NCI-H187 (cell line): ENCODE results near the gene CAMTA1.

Experiments
- DNase-seq, 2 experiments: peaks; one replicate each; lab custom pipeline; 2025; lab: John Stamatoyannopoulos, UW

The CAMTA1 gene

DNA sequence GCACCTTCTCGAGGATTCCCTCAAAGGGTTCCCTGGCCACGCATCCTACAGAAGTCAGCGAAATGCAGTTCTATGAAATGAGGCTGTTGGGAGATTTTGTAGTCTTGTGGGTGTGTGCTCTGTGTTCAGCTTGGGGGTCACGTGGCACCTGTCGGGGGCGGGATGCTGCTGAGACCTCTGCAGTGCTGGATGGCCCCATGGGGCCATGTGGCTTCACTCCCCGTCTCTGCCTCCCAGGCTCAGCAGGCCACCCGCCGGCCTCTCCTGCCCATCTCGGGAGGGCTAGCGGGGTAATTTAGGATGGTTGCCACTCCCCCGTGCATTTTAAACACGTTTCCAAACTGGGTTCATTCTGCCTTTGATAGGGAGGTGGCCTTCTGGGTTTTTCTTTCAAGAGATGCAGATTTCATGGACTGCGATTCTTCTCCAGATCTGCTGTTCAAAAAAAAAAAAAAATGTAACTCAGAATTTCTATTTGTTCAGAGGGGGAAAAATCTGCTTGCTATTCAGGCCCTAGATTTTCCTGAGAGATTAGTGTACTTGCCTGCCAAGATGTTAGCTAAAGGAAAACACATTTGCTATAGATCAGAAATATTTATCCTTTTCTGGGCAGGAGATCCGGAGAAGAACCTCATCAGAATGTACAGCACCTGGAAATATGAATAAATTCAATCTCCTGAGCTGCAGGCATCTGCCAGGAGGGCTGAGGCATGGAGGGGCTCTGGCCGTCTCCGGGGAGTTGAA is 708.6 kb downstream of the CAMTA1 start:
- DNase-seq = no peak

DNA sequence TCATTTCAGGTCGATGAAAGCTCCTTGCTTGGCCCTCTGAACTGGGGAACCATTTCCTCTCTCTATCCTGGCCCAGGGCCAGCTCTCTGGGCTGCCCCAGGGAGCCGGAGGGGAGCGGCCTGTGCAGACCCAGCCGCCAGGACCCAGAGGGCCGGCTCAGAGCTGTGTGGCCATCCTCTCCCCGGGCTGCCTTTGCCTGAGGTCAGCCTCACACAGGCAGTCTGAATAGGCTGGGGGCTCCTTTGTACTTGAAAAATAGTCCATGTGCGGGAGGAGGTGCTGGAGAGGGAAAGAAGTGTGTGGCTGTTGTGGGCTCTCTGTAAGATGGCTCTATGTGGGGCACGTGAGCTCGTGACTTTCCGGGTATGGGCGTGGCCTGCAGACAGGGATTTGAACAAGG is 710.7 kb downstream of the CAMTA1 start:
- DNase-seq = no peak

DNA sequence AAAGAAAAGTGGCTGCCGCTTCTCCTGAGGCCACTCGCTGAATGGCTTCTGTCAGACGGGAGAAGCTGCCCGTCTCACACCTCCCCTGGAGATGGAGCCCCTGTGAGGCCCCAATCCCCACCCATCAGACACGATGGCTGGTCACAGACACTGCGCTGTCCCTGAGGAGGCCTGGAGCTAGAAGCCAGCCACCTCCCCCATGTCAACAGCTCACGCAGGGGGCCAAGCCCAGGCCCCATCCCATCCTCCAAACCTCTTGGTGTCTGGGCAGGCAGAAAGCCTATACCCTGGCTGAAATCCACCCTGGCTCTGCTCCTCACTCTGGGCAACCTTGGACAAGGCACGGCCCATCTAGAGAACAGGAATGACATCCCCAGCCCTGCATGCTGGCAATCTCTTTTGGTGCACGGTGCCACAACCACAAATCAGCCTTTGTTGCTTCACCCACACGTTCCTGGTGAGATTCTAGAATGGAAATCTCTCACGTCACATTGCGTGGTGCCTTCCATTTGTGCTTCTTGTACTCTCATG is 711.9 kb downstream of the CAMTA1 start:
- no peak for DNase-seq

DNA sequence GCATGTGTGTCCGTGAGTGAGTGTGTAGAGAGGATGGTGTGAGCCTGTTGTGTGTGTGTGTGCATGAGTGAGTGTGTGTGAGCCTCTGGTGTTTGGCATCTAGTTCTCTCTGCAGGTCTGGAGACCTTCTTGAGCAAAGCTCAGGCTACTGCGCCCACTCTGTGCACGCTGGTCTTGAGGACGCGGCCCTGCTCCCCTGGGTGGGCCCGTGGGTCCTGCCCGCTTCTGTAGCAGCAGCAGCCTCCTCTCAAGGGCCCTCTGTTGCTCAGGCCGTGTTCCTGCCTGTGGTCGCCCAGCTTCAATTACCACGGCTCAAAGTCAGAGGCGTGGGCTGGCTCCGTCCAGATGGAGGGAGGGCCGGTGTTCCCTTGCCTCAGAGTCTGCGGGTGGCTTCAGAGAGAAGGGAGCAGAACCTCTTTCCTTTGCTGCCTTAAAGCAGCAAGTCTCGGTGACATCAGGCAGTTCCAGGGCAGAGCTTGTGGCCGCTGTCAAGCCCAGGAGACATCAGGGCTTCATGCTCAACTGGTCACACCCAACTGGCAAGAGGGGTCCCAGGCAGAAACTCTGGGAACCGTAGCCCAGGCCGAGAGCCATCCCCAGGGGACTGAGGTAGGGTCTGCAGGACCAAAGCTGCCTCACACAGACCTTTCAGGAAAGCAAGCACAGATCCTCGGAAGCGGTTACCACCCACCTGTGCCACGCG is 715.3 kb downstream of the CAMTA1 start:
- no peak for DNase-seq

DNA sequence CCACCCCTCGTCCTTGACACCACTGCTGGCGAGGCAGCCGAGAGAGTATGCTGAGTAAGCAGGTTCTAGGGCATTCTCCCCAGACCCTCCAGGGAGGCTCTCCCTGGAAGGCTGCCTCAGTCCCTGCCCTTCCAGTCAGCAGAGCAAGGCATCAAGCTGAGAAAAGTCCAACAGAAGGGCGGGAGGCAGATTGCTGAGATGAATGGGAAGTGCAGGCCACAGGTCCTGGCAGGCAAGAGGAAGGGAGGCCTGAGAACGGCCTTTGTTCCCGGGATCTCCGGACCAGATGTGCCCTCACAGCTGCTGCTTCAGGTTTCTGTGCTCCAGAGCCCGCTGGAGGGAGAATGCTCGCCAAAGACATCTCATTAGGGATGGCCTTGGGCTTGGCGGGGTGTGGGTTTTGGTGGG is 715.8 kb downstream of the CAMTA1 start:
- no peak for DNase-seq

DNA sequence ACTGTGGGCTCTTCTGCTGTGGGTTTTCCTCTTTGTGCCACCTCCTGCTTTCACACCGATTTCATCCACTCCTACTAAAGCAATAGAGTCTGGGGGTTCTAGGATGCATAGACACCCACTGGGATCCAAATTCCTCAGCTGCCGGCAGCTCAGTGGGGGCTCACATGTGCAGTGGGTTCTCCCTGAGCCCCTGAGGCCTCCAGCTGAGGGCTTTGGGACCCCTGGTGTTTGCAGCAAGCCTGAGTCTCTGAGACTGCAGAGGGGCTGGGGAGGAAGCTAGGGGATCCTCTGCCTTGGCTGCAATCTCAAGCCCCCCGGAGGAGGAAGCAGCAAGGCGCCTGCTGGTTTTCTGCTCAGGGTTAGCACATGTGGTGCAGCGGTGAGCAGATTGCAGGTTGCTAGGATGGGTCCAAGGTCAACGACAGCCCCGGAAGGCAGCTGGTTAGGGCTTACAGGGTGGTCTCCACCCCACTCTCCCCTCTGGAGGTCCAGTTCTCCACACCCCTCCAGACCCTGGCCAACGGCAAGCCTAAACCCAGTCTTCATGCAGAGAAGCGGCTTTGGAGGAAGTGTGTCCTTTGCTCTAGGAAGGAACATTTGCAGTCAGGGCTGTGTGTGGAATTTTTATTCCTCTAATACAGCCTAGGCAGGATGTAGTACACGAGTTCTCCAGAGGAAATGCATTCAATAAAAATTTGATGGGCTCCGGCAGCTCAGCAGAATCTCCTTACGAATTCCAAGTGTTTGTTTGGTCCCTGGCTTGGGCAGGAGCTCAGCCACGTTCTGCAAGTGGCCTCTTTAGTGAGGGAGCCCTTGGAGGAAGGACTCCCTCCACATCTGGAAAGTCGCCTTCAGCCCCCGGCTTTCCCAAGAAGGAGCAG is 716.7 kb downstream of the CAMTA1 start:
- no peak for DNase-seq

DNA sequence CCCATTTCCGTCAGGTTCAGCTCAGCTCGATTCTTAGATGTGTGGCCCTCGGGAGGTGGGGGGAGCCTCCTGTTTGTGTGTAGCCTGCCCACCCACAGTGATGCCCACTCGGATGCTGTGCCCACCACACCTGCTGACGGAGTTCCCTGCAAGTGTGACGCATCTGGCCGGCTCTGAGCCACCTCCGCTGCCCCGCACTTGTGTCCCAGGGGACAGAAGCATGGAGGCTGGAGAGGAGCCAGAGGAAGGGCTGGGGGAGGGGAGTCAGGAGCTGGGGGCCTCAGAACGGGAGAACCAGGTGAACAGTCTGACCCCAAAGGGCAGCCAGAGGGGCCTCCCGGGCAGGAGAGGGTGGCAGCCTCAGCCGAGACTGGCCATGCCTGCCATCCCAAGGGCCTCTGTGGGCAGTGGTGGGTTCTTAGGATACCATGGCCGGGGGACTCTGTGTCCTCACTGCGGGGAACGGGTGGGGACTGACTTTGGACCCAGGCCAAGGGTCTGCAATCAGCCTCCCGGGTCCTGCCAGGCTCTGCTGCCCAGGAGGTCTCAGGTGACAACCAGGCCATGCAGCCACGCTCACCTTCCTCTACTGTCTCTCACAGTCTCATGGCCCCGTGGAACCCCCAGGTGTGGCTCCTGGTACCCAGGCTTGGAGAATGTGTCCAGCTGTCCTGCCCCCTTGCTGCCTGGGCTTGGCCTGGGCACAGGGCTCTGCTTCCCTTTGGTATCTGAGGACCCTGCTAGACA is 718.6 kb downstream of the CAMTA1 start:
- no peak for DNase-seq

DNA sequence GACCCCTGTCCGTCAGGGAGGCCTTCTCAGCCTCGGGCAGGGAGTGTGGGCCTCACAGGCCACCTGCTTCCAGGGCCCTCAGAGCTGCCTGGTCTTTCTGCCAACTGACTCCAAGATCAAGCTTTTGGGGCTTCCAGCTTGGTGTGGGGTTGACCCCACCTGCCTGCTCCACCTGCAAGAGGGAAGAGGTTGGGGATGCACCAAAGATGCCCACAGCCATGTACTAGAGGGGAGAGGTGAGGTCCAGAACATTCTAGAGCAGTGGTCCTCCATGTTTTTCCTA is 719.1 kb downstream of the CAMTA1 start:
- DNase-seq = no peak

DNA sequence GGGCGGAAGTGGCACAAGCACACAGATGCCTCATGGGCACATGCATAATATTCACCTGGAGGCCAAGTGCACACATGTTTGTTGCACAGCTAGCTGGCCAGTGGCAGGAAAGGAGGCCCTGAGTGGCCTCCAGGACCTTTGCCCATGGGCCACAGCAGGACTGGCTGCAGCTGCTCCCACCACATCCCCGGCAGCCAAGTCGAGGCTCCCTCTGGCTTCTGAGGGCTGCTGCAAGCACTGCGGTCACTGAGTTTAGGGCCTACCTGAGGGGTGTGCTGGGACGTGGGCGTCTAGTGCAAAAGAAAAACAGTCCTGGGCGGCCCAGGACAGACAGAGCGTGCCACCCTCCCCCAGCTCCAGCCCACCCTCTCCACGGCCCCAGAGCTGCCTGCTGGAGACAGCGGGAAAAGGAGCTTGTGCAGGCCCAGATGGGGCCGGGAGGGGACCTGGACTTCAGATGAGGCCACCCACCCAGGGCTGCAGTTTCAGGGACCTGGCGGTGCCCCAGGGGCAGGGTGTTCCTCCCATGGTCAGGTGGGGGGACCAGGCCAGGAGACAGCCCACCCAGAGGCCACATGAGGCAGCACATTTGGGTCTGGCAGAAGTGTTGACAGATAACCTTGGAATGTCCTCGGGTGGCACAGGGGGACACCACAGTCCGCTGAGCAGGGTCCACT is 720.0 kb downstream of the CAMTA1 start:
- no peak for DNase-seq

DNA sequence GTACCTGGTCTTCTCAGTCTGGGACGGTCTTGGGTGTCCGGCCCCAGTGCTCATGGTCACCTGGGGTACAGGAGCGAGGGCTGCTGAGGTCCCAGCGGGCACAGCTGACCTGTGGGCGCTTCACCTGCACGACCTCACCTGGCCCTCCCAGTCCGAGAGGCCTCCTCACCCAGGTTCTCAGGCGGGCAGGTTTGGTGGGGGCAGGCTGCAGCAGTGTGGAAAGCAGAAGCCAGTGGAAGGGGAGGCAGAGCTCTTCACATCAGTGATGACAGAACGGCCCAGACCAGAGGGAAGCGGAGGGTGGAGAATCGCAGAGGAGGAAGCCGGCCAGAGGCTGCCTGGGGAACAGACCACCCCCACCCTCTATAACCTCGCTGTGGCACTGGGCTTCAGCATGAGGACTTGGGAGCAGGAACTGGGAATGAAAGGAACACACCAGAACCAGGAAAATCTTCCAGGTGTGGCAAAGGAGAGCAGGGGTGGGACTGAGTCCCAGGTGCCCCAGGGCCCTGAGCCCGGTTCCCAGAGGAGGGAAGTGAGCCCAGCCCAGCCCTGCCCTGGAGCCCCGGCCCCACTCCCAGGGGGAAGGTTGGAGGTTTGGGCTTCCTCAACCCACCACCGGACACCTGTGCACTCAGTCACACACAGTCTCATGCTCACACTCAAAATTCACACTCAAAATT is 720.7 kb downstream of the CAMTA1 start:
- DNase-seq = no peak

DNA sequence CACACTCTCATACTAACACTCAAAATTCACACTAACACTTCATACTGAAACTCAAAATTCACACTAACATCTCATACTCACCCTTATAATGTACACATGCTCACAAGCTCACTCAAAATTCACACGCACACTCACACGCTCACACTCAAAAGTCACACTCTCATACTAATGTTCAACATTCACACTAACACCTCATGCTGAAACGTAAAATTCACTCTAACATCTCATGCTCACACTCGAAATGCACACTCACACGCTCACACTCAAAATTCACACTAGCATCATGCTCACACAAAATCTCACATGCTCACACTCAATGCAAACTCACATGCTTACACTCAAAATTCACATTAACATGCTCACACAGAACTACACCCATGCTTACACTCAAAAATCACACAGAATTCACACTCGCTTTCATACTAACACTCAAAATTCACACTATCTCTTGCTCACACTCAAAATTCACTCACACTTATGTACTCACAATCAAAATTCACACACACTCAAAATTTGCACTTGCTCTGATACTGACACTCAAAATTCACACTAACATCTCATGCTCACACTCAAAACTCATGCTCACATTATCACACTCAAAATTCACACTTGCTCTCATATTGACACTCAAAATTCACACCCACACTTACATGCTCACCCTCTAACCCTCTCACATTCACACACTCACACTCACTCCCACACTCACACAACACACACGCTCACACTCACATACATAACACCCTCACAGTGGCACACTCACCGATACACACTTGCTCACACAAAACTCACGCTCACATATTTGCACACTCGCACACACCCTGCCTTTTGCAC is 721.4 kb downstream of the CAMTA1 start:
- DNase-seq = no peak

DNA sequence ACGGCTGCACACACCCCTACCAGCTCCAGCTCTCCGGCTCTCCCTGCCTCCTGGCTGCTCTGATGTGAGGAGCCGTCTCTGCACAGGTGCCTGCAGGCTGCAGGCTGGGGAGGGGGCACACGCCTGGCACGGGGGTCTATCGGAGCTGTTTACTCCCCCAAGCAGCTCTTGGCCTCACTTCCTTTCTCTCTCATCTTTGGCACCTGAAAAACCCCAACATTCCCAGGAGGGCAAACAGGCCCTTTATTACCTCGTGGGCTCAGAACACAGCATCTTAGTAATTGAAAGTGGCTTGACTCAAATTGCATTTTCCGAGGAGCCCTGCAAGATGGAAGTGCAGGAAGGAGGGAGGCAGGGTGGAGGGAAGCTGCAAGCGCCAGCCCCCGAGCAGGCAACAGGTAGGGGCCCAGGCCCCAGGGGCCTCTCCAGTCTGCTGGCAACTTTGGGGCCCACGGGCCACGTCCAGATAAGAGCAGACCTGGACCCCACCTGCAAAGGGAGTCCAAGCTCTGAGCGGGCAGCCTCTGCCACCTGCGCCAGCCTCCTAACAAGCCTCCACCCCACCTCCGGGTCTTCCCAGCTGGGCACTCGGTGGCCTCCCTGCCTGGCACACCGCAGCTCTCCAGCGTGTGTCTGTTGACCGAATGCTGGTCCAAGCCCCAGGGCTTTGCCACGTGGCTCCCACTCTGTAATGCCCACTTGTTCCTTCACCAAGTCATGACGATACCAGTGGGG is 722.2 kb downstream of the CAMTA1 start:
- DNase-seq = no peak

DNA sequence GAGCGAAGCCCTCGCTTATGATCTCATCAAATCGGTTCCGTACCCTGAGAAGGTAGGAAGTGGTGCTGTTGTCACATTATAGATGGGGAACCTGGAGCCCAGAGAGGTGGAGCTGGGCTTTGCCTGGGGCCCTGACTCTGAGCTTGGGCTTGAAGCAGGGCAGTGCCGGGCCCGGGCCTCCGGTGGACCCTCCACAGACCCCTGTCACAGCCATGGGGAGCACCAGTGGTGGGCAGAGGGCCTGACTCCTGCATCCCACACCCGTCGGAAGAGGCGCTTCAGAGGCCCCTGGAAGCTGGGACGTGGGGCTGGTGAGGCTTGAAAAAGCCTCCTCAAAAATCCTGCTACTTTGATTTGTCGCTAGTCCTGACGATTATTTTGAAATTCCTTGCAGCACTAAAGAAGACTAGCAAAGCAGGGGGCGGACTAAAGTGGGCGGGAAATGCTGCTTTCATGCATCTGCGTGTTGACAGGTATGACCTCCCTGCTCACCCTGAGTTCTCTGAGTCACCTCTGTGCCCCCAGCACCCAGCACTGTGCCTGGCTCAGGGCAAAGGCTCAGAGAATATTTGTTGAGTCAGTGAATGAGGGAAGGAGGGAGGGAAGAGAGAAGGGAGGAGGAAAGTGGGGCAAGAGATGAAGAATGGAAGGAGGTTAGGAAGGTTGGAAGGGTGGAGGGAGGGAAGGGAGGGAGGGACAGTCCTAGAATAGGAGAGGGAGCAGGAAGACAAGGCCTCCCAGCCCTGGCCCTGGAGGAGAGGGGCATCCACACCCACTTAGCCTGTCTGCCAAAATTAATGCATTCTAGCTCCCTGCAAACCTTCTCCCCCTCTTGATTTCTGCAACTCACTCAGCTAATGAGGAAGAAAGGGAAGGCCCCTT is 723.0 kb downstream of the CAMTA1 start:
- no peak for DNase-seq

DNA sequence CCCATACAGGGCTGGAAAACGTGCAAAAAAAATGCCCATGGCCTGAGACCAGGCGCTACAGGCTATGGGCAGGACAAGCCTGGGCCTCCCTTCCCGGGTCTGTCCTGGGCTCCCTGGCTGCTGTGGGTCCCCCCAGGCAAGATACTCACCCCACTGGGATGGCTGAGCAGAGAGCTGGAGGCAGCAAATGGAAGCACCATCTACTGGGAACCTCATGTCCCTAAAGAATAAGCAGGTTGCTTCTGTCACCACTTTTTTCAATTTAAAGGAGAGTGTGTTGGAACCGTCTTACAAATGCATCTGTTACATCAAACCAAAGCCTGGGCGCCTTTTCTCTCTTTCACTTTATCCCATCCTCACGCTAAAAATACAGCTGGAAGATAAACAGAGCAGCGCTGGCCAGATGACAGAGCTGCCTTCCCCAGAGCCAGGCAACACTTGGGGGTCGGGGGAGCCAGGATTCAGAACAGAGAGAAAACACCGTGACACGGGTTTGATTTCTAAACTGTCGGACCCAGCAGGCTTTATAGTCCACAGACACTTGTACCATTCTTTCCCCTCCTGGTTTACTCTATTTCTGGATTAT is 723.8 kb downstream of the CAMTA1 start:
- no peak for DNase-seq

DNA sequence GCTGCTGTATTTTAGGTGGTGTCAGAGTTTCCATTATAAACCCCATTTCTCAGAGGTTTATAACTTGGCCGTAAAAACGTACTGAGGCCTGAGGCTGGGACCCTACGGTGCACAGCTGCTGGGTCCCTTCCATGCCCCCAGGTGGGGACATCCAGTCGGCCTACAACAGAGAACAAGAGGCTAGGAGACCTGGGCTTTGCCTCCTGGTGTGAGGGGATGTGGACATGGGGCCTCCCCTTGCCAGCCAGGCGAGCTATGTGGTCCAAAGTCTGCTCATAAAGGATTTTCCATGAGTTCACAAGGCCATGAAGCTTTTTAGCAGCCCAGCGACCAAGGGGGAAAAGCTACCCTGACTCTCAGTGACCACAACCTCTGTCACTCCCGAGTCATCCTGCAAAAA is 724.3 kb downstream of the CAMTA1 start:
- DNase-seq = no peak

DNA sequence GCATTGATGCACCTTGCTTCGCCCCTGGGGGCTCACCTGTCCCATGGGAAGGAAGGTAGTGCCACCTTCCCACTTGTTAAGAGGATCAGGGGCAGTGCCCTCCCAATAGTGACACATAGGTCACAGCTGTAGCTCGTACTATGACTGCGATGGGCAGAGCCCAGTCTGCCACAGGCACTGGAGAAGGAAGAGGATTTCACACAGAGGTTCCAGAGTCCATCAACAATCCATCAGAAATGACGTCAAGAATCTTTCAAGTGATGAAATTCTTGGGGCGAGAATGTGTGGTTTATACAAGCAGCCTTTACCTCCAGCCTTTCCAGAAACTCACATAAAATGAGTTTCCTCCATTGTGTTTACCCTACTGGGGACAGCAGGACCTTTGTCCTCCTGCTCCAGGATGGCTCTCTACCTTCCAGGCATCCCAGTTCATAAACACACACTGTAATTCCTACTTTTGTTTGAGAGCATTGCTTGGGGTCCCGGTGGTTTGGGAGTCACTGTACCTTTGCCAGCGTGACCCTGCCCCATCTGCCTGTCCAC is 725.2 kb downstream of the CAMTA1 start:
- DNase-seq = no peak

DNA sequence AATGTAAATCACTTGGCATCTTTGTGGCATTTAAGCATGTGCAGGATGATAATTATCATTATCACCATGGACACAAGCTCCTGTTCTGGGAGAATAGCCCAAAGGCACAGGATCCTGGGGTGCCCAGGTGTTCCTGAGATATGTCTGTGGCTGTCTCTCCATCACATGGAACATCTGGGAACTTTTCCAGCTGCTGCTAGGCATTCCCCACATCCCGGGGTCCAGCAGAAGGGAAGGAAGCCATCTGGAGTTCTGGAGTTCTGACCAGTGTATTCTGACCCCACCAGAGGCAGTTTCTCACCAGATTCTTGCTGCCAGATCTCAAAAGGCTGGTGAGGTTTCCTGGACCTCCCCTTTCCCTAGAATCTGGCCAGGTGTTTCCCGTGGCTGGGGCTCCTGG is 726.1 kb downstream of the CAMTA1 start:
- no peak for DNase-seq

DNA sequence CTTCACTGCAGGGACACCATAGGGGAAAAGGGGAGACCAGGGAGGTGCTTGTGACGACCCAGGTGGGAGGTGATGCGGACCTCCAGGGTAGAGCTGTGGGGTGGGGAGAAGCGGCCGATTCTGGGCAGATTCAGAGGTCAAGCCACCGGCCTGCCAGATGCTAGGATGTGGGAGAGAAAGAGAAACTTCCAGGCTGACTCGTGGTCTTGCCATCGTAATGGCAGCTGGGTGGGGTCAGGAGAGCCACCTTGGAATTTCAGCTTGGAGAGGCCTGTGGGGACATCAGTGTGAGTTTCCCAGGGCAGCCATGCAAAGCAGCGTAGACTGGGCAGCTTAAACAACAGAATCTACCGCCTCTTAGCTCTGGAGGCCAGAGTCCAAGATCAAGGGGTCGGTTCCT is 727.8 kb downstream of the CAMTA1 start:
- DNase-seq = no peak
